HG03442 (cell line): ENCODE results near the gene MRPS5.

Experiments
- ATAC-seq: cut with Tn5 transposase; IDR thresholded peaks from one replicate; pipeline ENCODE4 v1.9.1; 2021; ENCODE audit warnings: mild to moderate bottlenecking, moderate library complexity; ENCODE audit not compliant: unreplicated experiment

The MRPS5 gene

DNA sequence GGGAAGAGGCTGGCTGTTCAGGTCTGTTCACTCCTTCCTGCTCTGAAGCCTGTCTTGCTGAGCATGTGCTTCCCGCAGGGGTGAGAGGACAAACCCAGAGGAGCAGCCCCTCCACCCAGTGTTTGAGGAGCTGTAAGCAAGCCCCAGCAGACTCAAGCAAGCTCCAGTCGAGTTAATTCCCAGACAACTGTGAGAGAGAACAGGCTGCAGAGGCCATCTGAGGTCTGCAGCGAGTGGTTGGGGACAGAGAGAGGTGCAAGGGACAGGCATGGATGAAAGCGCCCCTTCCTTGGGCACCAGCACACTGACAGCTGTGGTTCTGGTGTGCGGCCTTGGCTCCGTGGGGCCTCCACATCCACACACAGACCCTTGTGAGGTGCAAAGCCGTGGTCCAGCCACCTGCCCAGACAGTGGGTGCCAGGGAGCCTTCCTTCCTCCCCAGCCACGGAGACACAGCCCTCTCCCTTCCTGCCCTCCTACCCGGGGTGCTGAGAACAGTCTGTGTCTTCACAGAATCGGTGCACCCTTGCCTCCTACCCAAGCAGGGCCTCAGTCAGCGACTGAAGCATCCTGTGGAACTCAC is 59.9 kb downstream of the MRPS5 start:
- no peak for ATAC-seq

DNA sequence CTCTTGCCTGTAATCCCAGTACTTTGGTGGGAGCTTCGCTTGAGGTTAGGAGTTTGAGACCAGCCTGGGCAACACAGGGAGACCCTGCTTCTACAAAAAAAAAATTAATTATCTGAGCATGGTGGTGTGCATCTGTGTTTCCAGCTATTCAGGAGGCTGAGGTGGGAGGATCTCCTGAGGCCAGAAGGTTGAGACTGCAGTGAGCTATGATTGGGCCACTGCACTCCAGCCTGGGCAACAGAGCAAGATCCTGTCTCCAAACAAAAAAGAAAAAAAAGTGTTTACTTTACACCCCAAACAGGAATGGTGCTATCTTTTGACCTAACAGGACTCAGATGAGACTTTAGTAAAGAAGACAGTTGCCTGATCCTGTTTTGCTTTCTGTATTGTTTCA is 60.5 kb downstream of the MRPS5 start:
- no peak for ATAC-seq

DNA sequence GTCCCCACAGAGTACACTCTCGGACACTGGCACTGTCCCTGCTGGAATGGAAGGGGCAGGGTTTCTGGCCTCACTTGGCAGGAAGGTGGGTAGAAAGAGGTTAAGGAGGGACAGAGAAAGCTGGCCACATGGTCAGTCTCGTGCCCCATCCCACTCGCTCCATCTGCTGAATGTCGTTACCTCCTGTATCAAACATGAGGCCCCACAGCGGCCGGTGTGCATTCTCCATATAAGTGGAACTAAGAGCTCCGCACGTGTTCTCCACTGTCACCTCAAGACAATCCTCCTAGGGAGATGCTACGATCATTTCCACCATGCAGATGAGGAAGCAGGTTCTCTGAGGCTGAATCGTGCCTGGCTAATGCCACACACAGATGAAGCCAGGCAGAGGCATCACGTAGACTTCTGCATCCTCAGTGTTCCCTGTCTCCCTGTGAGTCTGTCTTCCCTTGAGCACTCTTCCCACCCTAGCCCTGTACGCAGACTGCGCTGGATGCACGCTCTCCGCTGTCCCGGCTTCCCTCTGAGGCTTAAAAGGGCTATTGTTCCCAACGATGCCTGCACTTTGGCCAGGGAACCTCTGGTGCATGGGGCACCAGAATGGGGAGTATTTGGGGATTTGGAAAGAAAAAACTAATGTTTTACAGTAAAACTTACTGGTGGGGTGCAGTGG is 61.0 kb downstream of the MRPS5 start:
- no peak for ATAC-seq

DNA sequence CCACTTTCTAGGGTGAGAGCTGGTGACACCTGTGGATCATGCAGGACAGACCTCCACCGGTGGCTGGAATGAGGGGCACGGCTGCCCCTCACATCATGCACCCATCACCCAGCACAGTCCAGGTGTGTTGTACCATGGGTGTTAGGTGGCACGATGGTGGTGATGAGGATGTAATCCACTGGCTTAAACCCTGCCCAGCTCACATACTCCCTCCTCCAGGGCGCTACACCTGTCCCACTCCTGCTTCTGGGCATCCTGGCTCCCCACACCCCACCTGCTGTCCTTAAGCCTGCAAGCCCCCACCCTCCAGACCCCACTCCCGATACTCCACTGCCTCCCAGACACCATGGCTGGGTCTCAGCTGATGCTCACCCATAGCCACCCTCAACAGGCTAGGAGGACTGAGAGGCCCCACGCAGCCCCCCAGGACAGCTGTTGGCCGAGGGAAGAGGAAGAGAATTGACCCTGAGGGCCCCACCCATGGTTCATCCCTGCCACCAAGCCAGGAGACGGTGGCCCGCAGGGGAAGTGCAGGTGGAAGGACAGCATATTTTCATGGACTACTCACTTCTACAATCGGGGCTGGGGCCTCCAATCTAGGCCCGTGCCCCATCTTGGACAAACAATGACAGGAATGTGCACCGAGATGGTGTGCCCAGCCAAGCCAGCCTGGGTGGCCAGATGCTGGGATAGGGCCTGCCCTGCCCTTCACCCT is 61.8 kb downstream of the MRPS5 start:
- ATAC-seq = no peak

DNA sequence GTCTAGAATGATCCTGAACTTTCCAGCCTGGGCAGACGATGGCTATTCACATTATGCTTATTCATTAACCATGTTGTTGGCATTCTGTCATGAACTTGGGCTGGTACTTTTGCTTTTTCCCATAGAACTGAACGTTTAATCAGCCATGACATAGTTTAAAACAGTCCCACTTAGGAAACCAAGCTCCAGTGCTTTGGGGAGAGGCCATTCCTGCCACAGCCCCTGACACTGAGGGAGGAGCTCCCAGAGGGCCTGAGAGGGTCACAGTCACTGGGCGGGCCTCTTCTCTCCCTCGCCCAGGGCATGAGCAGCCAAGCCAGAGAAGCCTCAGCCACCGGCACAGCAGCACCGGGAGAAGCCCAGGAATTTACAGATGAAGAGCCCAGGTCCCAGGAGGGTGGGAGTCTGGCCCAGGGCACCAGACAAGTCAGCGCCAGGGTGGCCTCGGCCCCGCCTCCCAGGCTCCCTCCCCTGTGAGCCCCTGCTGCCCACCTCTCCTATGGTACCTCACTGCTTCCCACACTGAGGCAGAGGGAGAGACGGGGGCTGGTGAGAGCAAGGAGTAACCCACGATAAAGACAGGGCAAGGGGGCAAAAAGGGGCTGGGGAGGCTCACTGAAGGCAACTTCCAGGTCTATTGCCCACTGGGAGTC is 62.5 kb downstream of the MRPS5 start:
- no peak for ATAC-seq

DNA sequence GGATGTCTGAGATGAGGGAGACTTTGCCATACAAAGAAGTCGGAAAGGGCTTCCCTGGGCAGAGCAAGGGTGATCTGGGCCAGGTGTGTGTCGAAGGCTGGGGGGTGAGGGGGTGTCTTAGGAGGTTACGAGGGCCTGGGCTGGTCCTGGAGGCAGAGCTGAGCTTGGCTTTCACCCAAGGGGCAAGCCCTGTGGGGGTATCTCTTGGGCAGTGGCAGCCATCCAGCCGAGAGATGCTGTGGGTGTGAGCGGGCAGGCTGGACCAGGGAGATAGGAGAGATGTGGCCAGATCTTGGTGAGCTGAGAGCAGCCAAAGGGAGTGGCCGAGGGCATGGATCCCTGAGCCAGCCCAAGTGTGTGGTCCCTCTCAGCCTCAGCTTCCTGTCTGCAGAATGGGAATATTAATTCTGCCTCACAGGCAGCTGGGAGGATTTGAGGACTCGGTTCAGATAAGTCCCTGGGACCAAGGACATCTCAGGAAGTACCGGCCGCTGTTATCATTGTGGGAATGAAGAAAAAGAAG is 63.1 kb downstream of the MRPS5 start:
- ATAC-seq = no peak

DNA sequence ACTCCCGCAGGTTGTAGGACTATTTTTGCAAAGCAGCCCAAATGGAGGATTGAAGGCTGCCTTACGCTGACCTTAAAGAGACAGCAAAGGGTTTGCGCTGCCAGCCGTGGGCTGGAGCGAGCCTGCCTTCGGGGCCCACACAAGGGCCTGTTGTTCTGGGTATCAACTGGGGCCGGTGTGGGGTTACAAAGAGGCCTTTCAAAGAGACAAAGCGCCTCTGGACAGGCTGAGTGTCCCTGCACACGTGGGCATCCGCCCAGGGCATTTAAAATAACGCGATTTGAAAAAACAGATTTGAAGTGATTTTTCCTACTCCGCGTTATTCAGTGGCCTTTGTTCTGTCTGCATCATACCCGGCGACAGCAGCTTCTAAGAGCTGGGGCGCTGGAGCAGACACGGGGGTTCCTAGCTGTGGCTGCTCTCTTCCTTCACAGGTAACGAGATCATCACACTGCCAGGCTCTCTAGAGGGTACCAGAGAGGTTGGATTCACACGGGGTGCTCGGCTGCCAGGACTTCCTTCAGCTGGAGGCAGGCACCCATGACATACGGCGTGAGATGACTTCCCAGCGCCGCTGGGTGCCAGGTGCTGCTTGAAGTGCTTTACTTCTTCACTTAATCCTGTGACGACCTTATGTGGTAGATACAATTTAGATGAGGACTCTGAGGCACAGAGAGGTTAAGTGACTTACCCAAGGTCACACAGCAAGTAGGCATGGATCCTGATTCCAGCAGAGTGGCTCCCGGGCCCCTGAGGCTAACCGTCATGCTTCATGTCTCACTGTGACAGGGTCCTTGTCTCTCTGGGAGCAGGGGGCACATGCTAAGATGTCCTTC is 63.9 kb downstream of the MRPS5 start:
- no peak for ATAC-seq

DNA sequence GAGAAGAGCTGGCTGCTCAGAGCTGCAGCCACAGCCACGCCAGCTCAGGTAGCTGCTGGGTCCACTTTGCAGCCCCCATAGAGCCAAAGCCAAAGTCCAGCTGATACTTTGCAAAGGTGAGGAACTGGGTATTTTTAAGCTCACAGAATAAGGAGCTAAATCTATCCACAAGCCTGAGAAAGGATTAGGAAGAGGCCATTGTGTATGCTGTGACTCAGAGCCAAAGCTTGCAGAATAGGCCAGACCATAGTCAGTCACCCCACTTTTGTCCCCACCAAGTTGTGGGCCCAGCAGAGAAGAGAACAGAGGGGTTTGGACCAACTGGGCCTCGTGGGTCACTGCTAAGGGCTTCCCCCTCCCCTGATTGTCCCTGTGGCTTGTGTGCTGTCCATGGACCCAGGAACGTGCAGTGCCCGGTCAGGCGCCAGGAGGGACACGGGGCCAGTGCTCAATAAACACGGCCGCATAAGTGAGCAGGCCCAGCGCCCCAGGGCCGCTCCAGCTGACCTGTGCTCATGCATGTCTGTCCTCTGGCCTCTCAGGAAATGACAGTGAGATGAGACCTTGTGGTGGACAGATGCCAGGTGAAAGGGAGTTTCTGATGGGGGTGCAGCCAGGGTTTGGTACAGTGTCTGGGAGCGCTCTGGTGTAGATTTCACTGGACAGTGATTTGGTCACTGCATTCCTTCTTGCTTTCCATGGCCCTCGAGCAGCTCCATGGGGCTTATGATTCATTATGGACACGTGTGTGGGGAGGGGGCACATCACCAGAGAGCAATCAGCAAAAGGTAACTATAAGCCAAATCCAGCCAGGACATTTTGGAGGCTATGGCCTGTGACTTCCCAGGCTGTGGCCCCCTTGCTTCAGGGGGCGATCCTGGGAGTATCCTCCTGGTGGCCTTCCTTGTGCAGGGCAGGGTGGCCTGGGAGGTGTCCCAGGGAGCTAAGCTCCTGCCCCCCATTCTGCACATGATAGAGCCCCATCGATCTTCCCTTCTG is 64.8 kb downstream of the MRPS5 start:
- no peak for ATAC-seq

DNA sequence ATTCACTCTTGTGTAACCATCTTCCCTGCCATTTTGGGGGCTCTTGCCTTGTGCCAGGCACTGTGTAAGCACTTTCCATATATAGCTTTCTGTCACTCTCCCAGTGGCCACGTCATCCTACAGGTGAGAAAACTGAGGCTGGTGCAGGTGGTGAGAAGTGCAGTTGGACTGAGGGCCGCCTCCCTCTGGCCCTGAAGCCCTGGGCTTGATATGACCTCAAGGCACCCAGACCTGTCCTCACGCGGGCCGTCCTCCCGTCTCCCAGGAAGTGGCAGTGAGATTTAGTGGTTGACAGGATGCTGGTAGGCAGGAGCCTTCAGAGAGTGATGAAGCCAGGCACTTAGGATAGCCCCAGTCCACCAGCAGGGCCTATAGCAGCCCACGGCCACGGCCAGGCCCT is 65.6 kb downstream of the MRPS5 start:
- no peak for ATAC-seq

DNA sequence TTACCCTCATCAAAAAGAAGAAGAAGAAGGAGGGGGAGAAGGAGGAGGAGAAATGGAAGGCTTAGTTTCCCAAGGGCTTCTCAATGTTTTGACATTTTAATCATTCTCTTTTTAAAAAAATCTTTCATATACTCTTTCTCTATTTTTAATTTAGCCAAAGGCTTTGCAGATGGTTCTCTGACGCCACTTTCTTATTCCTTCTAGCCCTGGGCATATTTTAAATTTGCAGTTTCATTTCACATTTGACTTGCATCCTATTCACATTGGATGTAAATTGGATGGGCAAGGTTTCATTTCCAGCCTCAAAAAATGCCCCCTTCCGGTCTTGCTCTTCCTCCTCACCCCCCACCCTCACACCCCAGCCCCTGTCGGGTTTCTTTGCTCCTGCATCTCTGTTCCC is 66.3 kb downstream of the MRPS5 start:
- ATAC-seq = no peak

DNA sequence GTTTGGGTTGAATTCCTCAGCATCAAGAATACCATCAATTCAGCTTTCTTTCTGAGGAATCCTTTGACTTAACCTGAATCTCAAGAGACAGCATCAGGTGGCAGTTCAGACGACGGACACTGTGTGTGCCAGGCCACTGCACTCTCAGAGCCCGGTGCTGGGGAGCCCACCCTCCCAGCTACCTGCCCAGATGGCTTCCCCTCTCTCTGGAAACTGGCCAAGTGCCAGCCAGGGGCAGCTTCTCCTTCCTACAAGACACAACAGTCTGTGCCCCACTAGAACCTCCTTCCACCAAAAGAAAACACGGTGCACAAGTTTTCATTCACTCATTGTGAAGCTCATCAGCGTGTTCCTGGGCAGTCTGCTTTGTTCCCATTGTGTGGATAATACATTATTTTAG is 67.6 kb downstream of the MRPS5 start:
- no peak for ATAC-seq

DNA sequence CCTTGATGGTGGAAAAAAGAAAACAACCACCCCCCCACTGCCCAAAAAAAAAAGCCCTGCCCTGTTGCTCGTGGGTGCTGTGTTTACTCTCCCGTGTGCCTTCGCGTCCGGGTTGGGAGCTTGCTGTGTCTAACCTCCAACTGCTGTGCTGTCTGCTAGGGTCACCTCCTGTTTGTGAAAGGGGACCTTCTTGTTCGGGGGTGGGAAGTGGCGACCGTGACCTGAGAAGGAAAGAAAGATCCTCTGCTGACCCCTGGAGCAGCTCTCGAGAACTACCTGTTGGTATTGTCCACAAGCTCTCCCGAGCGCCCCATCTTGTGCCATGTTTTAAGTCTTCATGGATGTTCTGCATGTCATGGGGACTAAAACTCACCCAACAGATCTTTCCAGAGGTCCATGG is 68.1 kb downstream of the MRPS5 start:
- ATAC-seq = no peak

DNA sequence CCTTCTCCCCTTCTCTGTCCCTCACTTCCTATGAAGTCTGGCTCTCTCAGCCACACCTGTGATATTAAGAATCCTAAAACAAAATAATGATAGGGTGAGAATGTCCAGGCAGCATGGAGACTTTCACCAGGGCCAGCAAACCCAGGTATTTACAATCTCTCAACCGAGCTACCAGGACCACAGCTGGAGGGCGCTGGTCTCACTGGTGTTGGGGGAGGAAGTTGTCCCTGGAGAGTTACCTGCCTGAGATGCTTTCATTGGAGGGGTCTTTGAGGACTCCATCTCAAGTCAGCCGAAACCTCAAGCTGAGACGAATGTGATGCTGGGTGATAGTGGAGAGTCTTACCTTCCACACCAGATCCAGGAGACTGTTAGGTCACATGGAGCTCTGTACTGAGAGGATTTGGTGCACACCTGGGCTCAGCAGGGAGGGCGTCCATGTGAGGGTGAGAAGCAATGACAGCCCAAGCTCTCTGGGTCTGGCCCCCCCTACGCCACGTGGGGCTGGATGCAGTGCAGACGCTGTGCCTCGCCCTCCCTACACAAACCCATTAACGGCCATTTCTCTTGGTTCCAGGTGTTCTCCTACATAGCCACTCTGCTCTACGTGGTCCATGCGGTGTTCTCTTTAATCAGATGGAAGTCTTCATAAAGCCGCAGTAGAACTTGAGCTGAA is 68.7 kb downstream of the MRPS5 start:
- no peak for ATAC-seq

DNA sequence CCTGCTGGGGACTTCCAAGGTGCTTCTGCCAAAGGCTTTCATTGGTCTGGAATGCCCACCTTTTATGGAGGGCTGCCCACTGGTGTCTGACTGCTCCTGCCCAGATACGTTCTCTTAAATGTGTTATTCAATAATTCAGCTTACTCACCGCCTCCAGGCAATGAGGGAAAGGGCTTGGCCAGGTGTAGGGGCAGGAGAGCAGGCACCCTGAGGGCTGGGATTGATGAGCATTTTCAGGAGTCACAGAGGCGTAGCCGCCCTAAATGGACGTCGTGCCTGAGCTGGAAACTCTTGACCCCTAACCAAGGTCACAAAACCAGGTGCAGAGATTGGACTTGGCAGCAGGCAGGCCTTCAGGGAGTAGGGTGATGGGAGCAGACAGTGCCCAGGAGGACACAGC is 69.3 kb downstream of the MRPS5 start:
- ATAC-seq = no peak

DNA sequence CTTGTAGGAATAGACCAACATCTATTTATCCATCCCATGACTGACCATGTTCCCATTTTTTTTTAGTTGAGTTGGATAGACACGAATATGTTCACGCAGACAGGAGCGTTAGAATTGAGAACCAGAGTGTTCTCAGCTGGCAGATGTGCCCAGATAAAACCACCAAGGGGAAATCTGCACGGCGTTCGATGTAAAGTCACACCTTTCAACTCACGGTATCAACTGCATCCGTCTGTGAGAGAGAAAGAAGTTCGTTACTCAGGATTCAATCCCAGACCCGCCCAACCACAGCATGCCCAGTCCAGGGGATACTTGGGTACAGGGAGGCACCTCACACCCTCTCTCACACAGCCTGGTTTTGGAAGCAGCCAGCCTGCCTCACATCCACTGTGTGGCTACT is 70.0 kb downstream of the MRPS5 start:
- no peak for ATAC-seq

DNA sequence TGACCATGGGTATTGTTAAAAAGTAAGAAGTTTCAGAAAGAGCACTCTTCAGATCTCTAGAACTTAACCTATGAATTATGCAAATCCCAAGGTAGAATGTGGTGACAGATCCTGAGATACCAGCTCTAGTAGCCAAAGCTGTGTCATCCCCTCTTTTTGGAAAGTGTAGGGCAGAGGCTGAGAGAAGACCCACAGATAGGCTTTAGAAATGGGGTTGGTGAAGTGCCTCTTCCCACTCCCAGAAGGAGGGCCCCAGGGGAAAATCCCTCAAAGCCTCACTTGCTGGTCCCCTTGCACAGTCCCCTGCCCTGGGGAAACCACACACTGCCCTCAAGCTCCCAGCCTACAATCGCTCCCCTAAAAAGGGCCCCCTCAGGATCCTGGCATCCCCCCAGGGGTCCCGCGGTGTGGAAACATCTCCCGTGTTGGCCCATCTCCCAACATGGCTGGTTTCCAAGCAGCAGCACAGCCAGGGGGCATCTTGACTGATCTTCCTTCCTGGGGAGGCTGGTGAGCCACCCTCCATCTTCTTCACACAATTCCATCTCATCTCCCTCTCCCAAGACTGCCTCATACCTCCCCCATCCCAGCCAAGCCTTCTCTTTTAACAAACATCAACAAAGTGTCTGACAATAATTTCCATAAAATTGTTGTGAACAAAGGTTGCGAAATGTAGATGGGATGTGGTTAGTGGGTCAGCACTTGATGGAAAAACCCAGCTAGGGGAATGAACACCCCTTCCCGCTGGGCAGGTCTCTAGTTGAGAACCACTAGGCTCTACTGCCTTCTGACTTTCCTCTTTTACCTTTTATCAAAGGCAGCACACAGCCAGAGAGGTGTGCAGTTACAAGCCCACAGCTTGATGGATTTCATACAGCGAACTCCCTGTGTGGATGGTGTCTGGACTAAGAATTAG is 71.0 kb downstream of the MRPS5 start:
- peak; percentile 51 for ATAC-seq

DNA sequence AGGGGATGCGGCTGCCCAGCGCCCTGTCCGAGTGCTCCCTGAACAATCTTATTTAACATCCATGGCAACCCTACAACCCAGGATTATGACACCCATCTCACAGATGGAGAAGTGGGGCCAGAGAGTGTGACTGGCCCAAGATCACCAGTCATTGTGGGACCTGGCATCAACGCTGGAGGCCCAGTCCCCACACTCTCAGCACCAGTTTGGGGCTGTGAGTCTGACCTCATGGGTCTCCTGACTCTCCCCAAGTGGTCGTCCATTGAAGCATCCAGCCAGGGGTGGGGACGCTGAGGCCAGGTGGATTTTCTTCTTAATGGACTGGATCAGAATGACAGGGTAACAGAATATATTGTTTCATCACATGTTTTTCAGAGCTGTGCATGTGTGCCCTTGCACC is 71.6 kb downstream of the MRPS5 start:
- ATAC-seq = no peak

DNA sequence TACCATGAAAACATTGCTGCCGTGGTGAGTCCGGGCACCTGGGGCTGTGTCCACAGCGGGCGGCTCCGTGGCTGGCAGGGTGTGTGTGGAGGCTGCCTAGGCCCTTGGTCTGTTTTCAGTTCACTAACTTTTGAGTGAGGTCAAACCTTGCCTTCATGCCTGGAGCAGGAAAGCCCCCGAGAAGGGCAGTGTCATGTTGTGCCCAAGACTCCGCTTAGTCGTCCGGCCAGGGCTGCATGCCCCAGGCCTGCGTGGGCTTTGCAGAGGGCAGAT is 72.0 kb downstream of the MRPS5 start:
- ATAC-seq = no peak
